Activated T-helper 1 cell treated with anti-CD3 and anti-CD28 coated beads, Interleukin-12 subunit alpha, Interleukin-12 subunit beta, Interleukin-2, Interleukin-4 antibody, amounts not matched to agents 30 ng/mL and 10 ng/mL and 1 ng/mL, durations not matched to agents 14 hours and 24 hours and 36 hours (primary cell): ENCODE measurements around the gene MAOA. TPM values are rescaled to one million over a fixed set of nuclear protein-coding genes. Genes with fewer than 3 reads are reported as not detected.

Experiments
- DNase-seq: peaks from one replicate; pipeline ENCODE4 v3.0.0; 2021; ENCODE audit warnings: low spot score
- H3K27ac Mint-ChIP-seq: one replicate; pipeline ENCODE4 v1.8.0; 2021; ENCODE audit warnings: mild to moderate bottlenecking, mixed read lengths
- H3K27me3 Mint-ChIP-seq: one replicate; pipeline ENCODE4 v1.8.0; 2022; ENCODE audit warnings: mild to moderate bottlenecking, moderate library complexity, mixed read lengths; ENCODE audit not compliant: insufficient read depth
- H3K36me3 Mint-ChIP-seq: one replicate; pipeline ENCODE4 v1.8.0; 2021; ENCODE audit warnings: low read depth, mixed read lengths
- H3K4me1 Mint-ChIP-seq: one replicate; pipeline ENCODE4 v1.8.0; 2021; ENCODE audit warnings: low read depth, mixed read lengths
- H3K4me3 Mint-ChIP-seq: one replicate; pipeline ENCODE4 v1.8.0; 2021; ENCODE audit warnings: mild to moderate bottlenecking, moderate library complexity, mixed read lengths
- H3K9me3 Mint-ChIP-seq: one replicate; pipeline ENCODE4 v1.8.0; 2021; ENCODE audit warnings: mixed read lengths
- intact Hi-C: fragments of 100-400 bp; cut with micrococcal nuclease; formaldehyde crosslinking; loops from one replicate; pipeline ENCODE4 v1.15.1; 2024
- total RNA-seq: library from RNA; stranded (reverse); gene quantifications from 2 replicates; pipeline ENCODE4 v1.2.3, GENCODE V29; 2022

Gene MAOA
- total RNA-seq, 1 donor from 2014 or later: 0.57 TPM

- intact Hi-C loops: no loop called here
- Mint-ChIP-seq H3K9me3 (no peaks in the 10 kb centered on the region), H3K27me3 (no peaks in the 10 kb centered on the region), H3K36me3 (no peaks in the 10 kb centered on the region), H3K4me1 (no peaks in the 10 kb centered on the region), H3K4me3 (no peak overlapping the region), H3K27ac (no peak overlapping the region)
- no peak for DNase-seq
These were observed 130.0 kb downstream of the MAOA start for GRCh38 chrX:43785930-43786591.

Other genes with a start within 250 kb of the MAOA start
- gene MAOB, start 226.2 kb downstream of the MAOA start, total RNA-seq: not detected in 2 replicates